Hepatocyte (in vitro differentiated cells): Measurements from ENCODE around the gene AEN. TPM values are rescaled to one million over a fixed set of nuclear protein-coding genes. Genes with fewer than 3 reads are reported as not detected.

Experiments used
- DNase-seq: peaks from one replicate; pipeline ENCODE4 v3.0.0-alpha.2; 2016; ENCODE audit warnings: low spot score
- H2AFZ ChIP-seq: fragments of 200-600 bp; sonication (generic); 2 replicates; pipeline ENCODE4 v1.6.0; 2016; ENCODE audit warnings: antibody characterized with exemption, mild to moderate bottlenecking
- H3K27ac ChIP-seq: fragments of 200-600 bp; sonication (generic); 2 replicates; pipeline ENCODE4 v1.5.1; 2016; ENCODE audit warnings: mild to moderate bottlenecking
- H3K27me3 ChIP-seq: fragments of 200-600 bp; sonication (generic); 2 replicates; pipeline ENCODE4 v1.6.1; 2016
- H3K36me3 ChIP-seq: fragments of 200-600 bp; sonication (generic); replicated peaks from 2 replicates; pipeline ENCODE4 v1.5.1; 2016; ENCODE audit warnings: low read depth; ENCODE audit not compliant: insufficient read depth
- H3K4me1 ChIP-seq: fragments of 200-600 bp; sonication (generic); 2 replicates; pipeline ENCODE4 v1.5.1; 2016; ENCODE audit warnings: mild to moderate bottlenecking, moderate library complexity; ENCODE audit not compliant: insufficient read depth
- H3K4me2 ChIP-seq: fragments of 200-600 bp; sonication (generic); 2 replicates; pipeline ENCODE4 v1.6.0; 2016
- H3K4me3 ChIP-seq: fragments of 200-600 bp; sonication (generic); 2 replicates; pipeline ENCODE4 v1.5.1; 2016; ENCODE audit warnings: mild to moderate bottlenecking
- H3K79me2 ChIP-seq: fragments of 200-600 bp; sonication (generic); 2 replicates; pipeline ENCODE4 v1.6.0; 2017; ENCODE audit warnings: mild to moderate bottlenecking
- H3K9me2 ChIP-seq: fragments of 200-600 bp; sonication (generic); replicated peaks from 2 replicates; pipeline ENCODE4 v1.6.0; 2017; ENCODE audit warnings: mild to moderate bottlenecking; ENCODE audit not compliant: insufficient read depth
- H3K9me3 ChIP-seq: fragments of 200-600 bp; sonication (generic); 2 replicates; pipeline ENCODE4 v1.5.1; 2016; ENCODE audit warnings: low read depth, mild to moderate bottlenecking
- H4K20me1 ChIP-seq: fragments of 200-600 bp; sonication (generic); 2 replicates; pipeline ENCODE4 v1.6.0; 2016; ENCODE audit warnings: mild to moderate bottlenecking; ENCODE audit not compliant: insufficient read depth, poor library complexity, severe bottlenecking
- EZH2 ChIP-seq: fragments of 200-600 bp; sonication (generic); IDR thresholded peaks from 2 replicates; pipeline ENCODE4 v1.6.1; 2016; ENCODE audit warnings: antibody characterized with exemption, mild to moderate bottlenecking, borderline replicate concordance
- EZH2phosphoT487 ChIP-seq: fragments of 200-600 bp; sonication (generic); IDR thresholded peaks from one replicate; pipeline ENCODE4 v1.6.1; 2018; ENCODE audit warnings: antibody characterized with exemption, mild to moderate bottlenecking, low read depth, moderate library complexity; ENCODE audit not compliant: unreplicated experiment, severe bottlenecking
- WGBS: methylation state at CpG from one replicate; pipeline ENCODE4 v1.1.6; 2016; ENCODE audit warnings: low lambda C conversion rate; ENCODE audit errors: missing lambda C conversion rate; 5-methylcytosine and 5-hydroxymethylcytosine counted together
- polyA plus RNA-seq: library from polyadenylated mRNA; unstranded; fragments of >200 nt; fragmentation: Nextera tagmentation; extraction: Ambion mirVana; gene quantifications from 2 replicates; pipeline ENCODE4 v1.2.1, GENCODE V29; 2016
- total RNA-seq: library from RNA; depleted of rRNA; stranded (reverse); fragments of >200 nt; gene quantifications from 2 replicates; pipeline ENCODE4 v1.2.3, GENCODE V29; 2014
- TF ChIP-seq, protein P1 (sequence below): fragments of 200-600 bp; sonication (generic); IDR thresholded peaks from 2 replicates; pipeline ENCODE4 v1.5.1; 2016; ENCODE audit warnings: antibody characterized with exemption, mild to moderate bottlenecking; ENCODE audit not compliant: poor library complexity

AEN gene
- total and polyA plus RNA-seq, 2 experiments from 2014 or later = 18.3 to 25.0 TPM

DNA sequence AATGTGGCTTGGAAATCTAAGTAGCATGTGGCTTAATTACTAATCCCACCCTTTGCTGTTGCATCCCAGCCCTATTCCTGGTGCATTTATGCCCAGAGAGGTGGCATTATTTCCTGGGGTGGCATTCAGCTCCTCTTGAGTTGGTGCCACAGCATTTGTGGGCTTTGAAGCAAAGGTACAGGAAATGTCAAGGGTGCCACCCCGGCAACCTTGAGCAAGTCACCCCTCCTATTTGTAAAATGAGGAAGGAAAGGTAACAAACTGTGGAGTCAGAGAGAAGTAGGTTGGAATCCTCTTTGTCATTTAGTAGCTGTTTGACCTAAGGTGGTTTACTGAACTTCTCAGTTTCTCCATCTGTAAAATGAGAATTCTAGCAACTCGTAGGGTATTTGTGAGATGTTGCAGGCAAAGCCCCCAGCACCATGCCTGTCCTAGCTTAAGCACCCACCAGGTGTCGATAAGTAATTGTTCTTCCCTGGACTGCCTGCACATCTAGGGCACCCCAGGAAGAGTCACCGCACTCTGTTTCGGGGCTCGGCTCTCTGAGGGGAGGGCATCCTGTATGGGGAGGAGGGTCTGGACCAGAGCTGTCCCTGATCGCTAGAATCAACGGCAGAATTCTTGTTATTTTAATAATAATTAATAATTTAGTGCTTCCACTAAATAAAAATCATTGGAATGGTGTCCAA, 34.8 kb downstream of the AEN start:
- no peaks in the 10 kb centered on the region for H3K4me1 ChIP-seq
- TF ChIP-seq EZH2phosphoT487 (no peak), EZH2 (no peak)
- TF ChIP-seq, protein P1, sequence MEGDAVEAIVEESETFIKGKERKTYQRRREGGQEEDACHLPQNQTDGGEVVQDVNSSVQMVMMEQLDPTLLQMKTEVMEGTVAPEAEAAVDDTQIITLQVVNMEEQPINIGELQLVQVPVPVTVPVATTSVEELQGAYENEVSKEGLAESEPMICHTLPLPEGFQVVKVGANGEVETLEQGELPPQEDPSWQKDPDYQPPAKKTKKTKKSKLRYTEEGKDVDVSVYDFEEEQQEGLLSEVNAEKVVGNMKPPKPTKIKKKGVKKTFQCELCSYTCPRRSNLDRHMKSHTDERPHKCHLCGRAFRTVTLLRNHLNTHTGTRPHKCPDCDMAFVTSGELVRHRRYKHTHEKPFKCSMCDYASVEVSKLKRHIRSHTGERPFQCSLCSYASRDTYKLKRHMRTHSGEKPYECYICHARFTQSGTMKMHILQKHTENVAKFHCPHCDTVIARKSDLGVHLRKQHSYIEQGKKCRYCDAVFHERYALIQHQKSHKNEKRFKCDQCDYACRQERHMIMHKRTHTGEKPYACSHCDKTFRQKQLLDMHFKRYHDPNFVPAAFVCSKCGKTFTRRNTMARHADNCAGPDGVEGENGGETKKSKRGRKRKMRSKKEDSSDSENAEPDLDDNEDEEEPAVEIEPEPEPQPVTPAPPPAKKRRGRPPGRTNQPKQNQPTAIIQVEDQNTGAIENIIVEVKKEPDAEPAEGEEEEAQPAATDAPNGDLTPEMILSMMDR = no peak
- H3K9me2 ChIP-seq = no peaks in the 10 kb centered on the region
- no peaks in the 10 kb centered on the region for H3K79me2 ChIP-seq
- H3K36me3 ChIP-seq = no peaks in the 10 kb centered on the region
- H3K4me3 ChIP-seq = no peak overlapping the region
- WGBS = 95% methylated on average over 8 of the region's 8 CpGs
- H3K27me3 ChIP-seq = no peaks in the 10 kb centered on the region
- no peak for DNase-seq
- H3K9me3 ChIP-seq = no peaks in the 10 kb centered on the region
- no peaks in the 10 kb centered on the region for H4K20me1 ChIP-seq
- H3K4me2 ChIP-seq = no peak overlapping the region
- H3K27ac ChIP-seq = no peak overlapping the region
- H2AFZ ChIP-seq = no peak overlapping the region

DNA sequence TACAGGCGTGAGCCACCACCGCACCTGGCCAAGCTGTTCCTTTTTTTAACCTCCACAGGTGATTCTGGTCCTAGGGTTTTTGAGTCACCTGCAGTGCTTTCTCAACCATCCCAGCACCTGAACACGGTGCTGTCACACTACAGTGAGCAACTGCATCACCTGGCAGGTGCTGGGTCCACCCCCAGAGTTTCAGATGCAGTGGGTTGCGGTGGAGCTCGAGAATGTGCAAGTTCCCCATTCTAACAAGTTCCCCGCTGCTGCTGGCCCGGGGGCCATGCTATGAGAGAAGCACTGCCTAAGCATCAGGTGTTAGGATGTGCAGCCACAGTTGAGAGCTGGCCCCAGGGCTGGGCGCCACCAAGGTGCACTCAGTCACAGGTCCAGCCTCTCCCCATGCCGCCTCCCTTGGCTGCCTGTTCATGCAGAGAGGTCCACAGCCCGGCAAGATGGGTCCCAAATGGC, 35.7 kb downstream of the AEN start:
- H3K79me2 ChIP-seq = no peaks in the 10 kb centered on the region
- no peaks in the 10 kb centered on the region for H3K9me2 ChIP-seq
- H3K27ac ChIP-seq = no peak overlapping the region
- no peak overlapping the region for H3K4me3 ChIP-seq
- no peak for TF ChIP-seq EZH2phosphoT487
- TF ChIP-seq EZH2 = no peak
- TF ChIP-seq, protein P1 = no peak
- no peaks in the 10 kb centered on the region for H4K20me1 ChIP-seq
- 85% methylated on average over 10 of the region's 10 CpGs for WGBS
- H2AFZ ChIP-seq = no peak overlapping the region
- no peaks in the 10 kb centered on the region for H3K9me3 ChIP-seq
- H3K4me1 ChIP-seq = no peaks in the 10 kb centered on the region
- H3K27me3 ChIP-seq = no peaks in the 10 kb centered on the region
- H3K36me3 ChIP-seq = no peaks in the 10 kb centered on the region
- H3K4me2 ChIP-seq = no peak overlapping the region
- DNase-seq = no peak

- no peaks in the 10 kb centered on the region for H3K9me3 ChIP-seq
- H3K27me3 ChIP-seq = no peaks in the 10 kb centered on the region
- TF ChIP-seq EZH2phosphoT487 = no peak
- TF ChIP-seq, protein P1 = peak; percentile 75
- DNase-seq = peak; percentile 66
- H3K36me3 ChIP-seq = no peaks in the 10 kb centered on the region
- H3K79me2 ChIP-seq = no peaks in the 10 kb centered on the region
- H3K27ac ChIP-seq = no peak overlapping the region
- H3K9me2 ChIP-seq = no peaks in the 10 kb centered on the region
- H3K4me1 ChIP-seq = no peaks in the 10 kb centered on the region
- no peak overlapping the region for H3K4me2 ChIP-seq
- WGBS = 30% methylated on average over 13 of the region's 13 CpGs
- H3K4me3 ChIP-seq = no peak overlapping the region
- H4K20me1 ChIP-seq = no peaks in the 10 kb centered on the region
- H2AFZ ChIP-seq = no peak overlapping the region
These were observed 36.4 kb downstream of the AEN start for GRCh38 chr15:88657326-88658069.
